D721Med (cell line): ENCODE results near the gene KLK5.

Experiments used
- DNase-seq: peaks from one replicate; pipeline ENCODE4 v3.0.0; 2011; ENCODE audit warnings: low spot score; ENCODE audit not compliant: insufficient read length
- FAIRE-seq: peaks from 2 replicates; lab custom pipeline; 2011; peaks lifted over from hg19 to GRCh38; lab: Jason Lieb, UNC
- CTCF ChIP-seq: IDR thresholded peaks from 2 replicates; pipeline ENCODE4 v1.5.1; 2012; ENCODE audit warnings: mild to moderate bottlenecking, control low read depth; ENCODE audit not compliant: insufficient read depth; ENCODE audit errors: missing control alignments

Gene KLK5

GRCh38 chr19:50959731-50960500, 7.1 kb upstream of the KLK5 start:
- DNase-seq (no peak), FAIRE-seq (no peak)
- no peak for TF ChIP-seq CTCF

- TF ChIP-seq CTCF, result no peak
- FAIRE-seq, result no peak
- DNase-seq, result no peak
Observed at GRCh38 chr19:50957587-50957986, 4.7 kb upstream of the KLK5 start.

GRCh38 chr19:50949861-50950260, 3.0 kb downstream of the KLK5 start:
- DNase-seq (no peak), FAIRE-seq (no peak)
- TF ChIP-seq CTCF, result no peak

GRCh38 chr19:50947123-50947522, 5.7 kb downstream of the KLK5 start:
- FAIRE-seq, result no peak
- no peak for TF ChIP-seq CTCF
- DNase-seq, result no peak

GRCh38 chr19:50944795-50945194, 8.0 kb downstream of the KLK5 start:
- FAIRE-seq (no peak), DNase-seq (no peak)
- TF ChIP-seq CTCF, result no peak

- no peak for DNase-seq
- no peak for FAIRE-seq
- TF ChIP-seq CTCF, result no peak
Observed at GRCh38 chr19:50943074-50943828, 9.6 kb downstream of the KLK5 start.

- no peak for TF ChIP-seq CTCF
- DNase-seq, result no peak
- no peak for FAIRE-seq
Observed at GRCh38 chr19:50939596-50939995, 13.2 kb downstream of the KLK5 start.
